ENCODE measurements around the gene PDE3B. TPM values are rescaled to one million over a fixed set of nuclear protein-coding genes. Genes with fewer than 3 reads are reported as not detected.

Gene PDE3B
- total RNA-seq, 3 donors from 2014 or later (not counting 1 experiment from before 2014, with no cell fraction given) = 18.2 to 42.3 (median 34.5) TPM

DNA sequence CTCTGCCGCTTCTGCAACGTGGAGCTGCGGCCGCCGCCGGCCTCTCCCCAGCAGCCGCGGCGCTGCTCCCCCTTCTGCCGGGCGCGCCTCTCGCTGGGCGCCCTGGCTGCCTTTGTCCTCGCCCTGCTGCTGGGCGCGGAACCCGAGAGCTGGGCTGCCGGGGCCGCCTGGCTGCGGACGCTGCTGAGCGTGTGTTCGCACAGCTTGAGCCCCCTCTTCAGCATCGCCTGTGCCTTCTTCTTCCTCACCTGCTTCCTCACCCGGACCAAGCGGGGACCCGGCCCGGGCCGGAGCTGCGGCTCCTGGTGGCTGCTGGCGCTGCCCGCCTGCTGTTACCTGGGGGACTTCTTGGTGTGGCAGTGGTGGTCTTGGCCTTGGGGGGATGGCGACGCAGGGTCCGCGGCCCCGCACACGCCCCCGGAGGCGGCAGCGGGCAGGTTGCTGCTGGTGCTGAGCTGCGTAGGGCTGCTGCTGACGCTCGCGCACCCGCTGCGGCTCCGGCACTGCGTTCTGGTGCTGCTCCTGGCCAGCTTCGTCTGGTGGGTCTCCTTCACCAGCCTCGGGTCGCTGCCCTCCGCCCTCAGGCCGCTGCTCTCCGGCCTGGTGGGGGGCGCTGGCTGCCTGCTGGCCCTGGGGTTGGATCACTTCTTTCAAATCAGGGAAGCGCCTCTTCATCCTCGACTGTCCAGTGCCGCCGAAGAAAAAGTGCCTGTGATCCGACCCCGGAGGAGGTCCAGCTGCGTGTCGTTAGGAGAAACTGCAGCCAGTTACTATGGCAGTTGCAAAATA lies 816 bp downstream of the PDE3B start:
- DNase-seq = peak; percentile 37 to 73
- TF ChIP-seq, protein P1, sequence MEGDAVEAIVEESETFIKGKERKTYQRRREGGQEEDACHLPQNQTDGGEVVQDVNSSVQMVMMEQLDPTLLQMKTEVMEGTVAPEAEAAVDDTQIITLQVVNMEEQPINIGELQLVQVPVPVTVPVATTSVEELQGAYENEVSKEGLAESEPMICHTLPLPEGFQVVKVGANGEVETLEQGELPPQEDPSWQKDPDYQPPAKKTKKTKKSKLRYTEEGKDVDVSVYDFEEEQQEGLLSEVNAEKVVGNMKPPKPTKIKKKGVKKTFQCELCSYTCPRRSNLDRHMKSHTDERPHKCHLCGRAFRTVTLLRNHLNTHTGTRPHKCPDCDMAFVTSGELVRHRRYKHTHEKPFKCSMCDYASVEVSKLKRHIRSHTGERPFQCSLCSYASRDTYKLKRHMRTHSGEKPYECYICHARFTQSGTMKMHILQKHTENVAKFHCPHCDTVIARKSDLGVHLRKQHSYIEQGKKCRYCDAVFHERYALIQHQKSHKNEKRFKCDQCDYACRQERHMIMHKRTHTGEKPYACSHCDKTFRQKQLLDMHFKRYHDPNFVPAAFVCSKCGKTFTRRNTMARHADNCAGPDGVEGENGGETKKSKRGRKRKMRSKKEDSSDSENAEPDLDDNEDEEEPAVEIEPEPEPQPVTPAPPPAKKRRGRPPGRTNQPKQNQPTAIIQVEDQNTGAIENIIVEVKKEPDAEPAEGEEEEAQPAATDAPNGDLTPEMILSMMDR (IDR thresholded peaks at IDR 0.05) = no peak
- H3K36me3 Mint-ChIP-seq = no peaks in the 10 kb centered on the region

DNA sequence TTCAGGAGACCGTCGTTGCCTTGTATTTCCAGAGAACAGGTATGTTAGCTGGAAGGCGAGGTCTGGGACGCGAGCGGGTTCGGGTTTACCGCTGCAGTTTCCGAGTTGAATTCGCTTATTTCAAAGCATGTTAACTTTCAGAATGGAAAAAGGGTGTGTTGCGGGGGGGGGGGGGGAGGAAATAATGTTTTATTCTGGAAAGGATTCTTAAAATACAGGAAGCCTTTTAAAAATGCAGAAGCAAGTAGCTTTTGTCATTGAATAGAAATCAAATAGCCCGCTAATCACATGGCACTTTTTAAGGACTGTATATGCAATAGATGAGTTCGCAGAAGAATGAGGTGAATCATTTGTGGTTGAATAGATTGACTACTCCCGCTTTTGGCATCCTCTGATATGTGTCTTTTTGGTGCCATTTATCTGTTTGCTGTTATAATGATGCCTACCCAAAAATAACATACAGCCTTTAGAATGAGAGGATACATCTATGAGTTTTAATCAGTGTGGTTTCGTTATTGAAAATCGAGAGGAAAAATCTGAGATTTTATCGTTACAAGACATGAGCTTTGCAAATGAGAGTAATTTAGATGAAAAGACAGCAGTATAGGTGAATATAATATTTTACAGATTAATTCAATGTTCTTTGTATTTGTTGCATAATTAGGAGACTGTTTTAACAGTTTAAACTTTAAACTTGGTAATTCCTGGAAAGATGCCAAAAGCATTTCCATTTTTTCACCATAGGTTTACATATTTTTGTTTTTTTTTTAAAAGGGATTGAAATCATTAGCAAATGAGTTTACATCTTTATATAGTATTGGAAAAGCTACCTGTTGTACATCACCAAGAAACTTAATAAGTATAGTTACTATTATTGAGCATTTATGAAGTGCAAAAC lies 1.7 kb downstream of the PDE3B start:
- Mint-ChIP-seq H3K4me3 (peak overlapping the region; percentile 65), H3K27me3 (ENCODE audit: low read depth in 2 of 2) (peaks cover 11 to 41% of the 10 kb centered on the region in 2 donors), H3K4me1 (peaks cover 21 to 33% of the 10 kb centered on the region in 2 donors), H3K36me3 (no peaks in the 10 kb centered on the region), H3K9me3 (no peaks in the 10 kb centered on the region), H3K27ac (peak overlapping the region in 1 of 2 donors; percentile 86)
- DNase-seq (peak in 1 of 2 donors; percentile 64), ATAC-seq (peak in 2 of 3 donors; percentile 27 to 33)
- WGBS (ENCODE audit: insufficient coverage) = 2% methylated on average over 16 of the region's 17 CpGs
- peaks cover 39% of the 10 kb centered on the region for H3K27me3 ChIP-seq (ENCODE audit: control insufficient read depth, insufficient read depth, low read length)
- TF ChIP-seq, protein P1 (IDR thresholded peaks at IDR 0.05) = no peak
- no peaks in the 10 kb centered on the region for H3K36me3 ChIP-seq (ENCODE audit: control insufficient read depth, insufficient read depth, low read length)
- H3K4me1 ChIP-seq (ENCODE audit: control insufficient read depth, insufficient read depth, low read length) = peaks cover 12% of the 10 kb centered on the region
- intact Hi-C loops (cut with micrococcal nuclease) = loop anchor here (1.0 to 5.0 kb wide), 4 partner anchors 66 to 247 kb away; partner anchors contain the start of gene CYP2R1
- H3K4me3 ChIP-seq (ENCODE audit: low read length) = peak overlapping the region; percentile 87
- peak overlapping the region; percentile 47 for H3K27ac ChIP-seq (ENCODE audit: low read length)
- H3K9me3 ChIP-seq (ENCODE audit: control insufficient read depth, insufficient read depth, low read length) = no peaks in the 10 kb centered on the region

More for the DNA sequence above, 816 bp downstream of the PDE3B start:
- Histone ChIP-seq H3K4me1 (ENCODE audit: control insufficient read depth, insufficient read depth, low read length) (peaks cover 12% of the 10 kb centered on the region), H3K9me3 (ENCODE audit: control insufficient read depth, insufficient read depth, low read length) (no peaks in the 10 kb centered on the region), H3K36me3 (ENCODE audit: control insufficient read depth, insufficient read depth, low read length) (no peaks in the 10 kb centered on the region), H3K27ac (ENCODE audit: low read length) (peak overlapping the region; percentile 70), H3K27me3 (ENCODE audit: control insufficient read depth, insufficient read depth, low read length) (peaks cover 39% of the 10 kb centered on the region), H3K4me3 (ENCODE audit: low read length) (peak overlapping the region; percentile 87)
- peak overlapping the region in 1 of 2 donors; percentile 86 for H3K27ac Mint-ChIP-seq
- H3K9me3 Mint-ChIP-seq = no peaks in the 10 kb centered on the region
- peak overlapping the region; percentile 65 for H3K4me3 Mint-ChIP-seq
- under 1% methylated on average over 65 of the region's 65 CpGs for WGBS (ENCODE audit: insufficient coverage)
- ATAC-seq = peak; percentile 47 to 70 (median 69)
- H3K4me1 Mint-ChIP-seq = peaks cover 21 to 31% of the 10 kb centered on the region in 2 donors
- intact Hi-C loops (cut with micrococcal nuclease) = loop anchor here (1.0 to 5.0 kb wide), 5 partner anchors 66 to 248 kb away; partner anchors contain the start of genes CYP2R1 and PSMA1
- H3K27me3 Mint-ChIP-seq (ENCODE audit: low read depth in 2 of 2) = peaks cover 11 to 44% of the 10 kb centered on the region in 2 donors

DNA sequence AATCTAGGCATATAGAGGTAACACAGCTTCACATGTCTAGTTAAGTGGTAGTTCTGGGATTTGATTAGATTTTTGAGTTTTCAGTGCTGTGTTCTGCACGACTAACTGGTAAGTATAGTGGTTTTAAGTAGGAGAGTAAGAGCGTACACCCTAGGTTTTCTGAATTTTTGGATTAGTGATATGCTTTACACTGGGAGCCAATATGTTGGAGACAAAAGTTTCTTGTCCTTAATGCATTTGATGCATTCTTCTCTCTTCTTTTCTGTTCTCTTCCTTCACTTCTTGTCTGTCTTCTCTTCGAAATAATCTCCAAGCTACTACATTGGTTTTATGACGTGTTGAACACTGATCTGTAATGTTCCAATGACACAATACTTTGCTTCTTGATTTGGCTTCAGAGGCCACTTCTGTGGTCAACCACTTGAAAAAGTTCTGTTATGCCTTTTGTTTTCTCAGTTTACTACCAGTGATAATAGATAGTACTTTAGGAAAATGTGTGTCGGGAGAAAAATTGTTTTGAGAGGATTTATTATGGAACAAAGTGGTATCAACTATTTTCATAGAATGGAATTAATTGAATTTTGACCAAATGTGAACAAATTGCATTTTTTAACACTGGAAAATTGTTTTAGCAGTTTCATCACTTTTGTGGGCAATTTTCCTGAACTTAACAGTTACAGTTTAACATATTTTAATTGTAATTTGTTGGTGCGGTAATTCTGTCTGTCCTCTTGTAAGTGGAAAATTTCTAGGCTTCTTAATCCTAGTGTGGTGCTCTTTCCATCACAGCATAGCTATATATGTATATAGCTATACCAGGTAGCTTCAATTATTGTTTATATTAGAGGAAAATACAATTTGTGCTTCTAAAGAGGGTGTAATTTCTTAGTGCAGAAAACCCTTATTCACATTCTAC lies 2.6 kb downstream of the PDE3B start:
- Histone ChIP-seq H3K9me3 (ENCODE audit: control insufficient read depth, insufficient read depth, low read length) (no peaks in the 10 kb centered on the region), H3K27me3 (ENCODE audit: control insufficient read depth, insufficient read depth, low read length) (peaks cover 39% of the 10 kb centered on the region), H3K4me3 (ENCODE audit: low read length) (peak overlapping the region; percentile 87), H3K27ac (ENCODE audit: low read length) (no peak overlapping the region), H3K36me3 (ENCODE audit: control insufficient read depth, insufficient read depth, low read length) (no peaks in the 10 kb centered on the region), H3K4me1 (ENCODE audit: control insufficient read depth, insufficient read depth, low read length) (peaks cover 12% of the 10 kb centered on the region)
- intact Hi-C loops (cut with micrococcal nuclease) = loop anchor here (1.0 to 5.0 kb wide), 4 partner anchors 67 to 246 kb away; partner anchors contain the start of gene CYP2R1
- TF ChIP-seq, protein P1 (IDR thresholded peaks at IDR 0.05) = no peak
- H3K9me3 Mint-ChIP-seq = no peaks in the 10 kb centered on the region
- peaks cover 11 to 35% of the 10 kb centered on the region in 2 donors for H3K27me3 Mint-ChIP-seq (ENCODE audit: low read depth in 2 of 2)
- WGBS (ENCODE audit: insufficient coverage) = 67% methylated on average over 5 of the region's 6 CpGs
- peak overlapping the region; percentile 65 for H3K4me3 Mint-ChIP-seq
- ATAC-seq (no peak), DNase-seq (peak in 1 of 2 donors; percentile 45)
- H3K27ac Mint-ChIP-seq = peak overlapping the region in 1 of 2 donors; percentile 29
- H3K4me1 Mint-ChIP-seq = peaks cover 21 to 36% of the 10 kb centered on the region in 2 donors
- H3K36me3 Mint-ChIP-seq = no peaks in the 10 kb centered on the region

Measured in natural killer cell (primary cell).